LHCN-M2 (cell line): Measurements from ENCODE around the gene ARMC9. TPM values are rescaled to one million over a fixed set of nuclear protein-coding genes. Genes with fewer than 3 reads are reported as not detected.
"Not testable (repeated sequence)": the region's sequence is repeated elsewhere in the genome, so short reads cannot be mapped to it uniquely, and the experiment has no call there.

Source experiments
- DNase-seq: peaks from one replicate; pipeline ENCODE4 v3.0.0-alpha.2; 2012; ENCODE audit warnings: low read depth
- total RNA-seq: library from RNA; depleted of rRNA; stranded (reverse); fragments of >200 nt; gene quantifications from 2 replicates; pipeline ENCODE4 v1.2.3, GENCODE V29; 2014

ARMC9 gene
- total RNA-seq, 1 experiment from 2014 or later: 39.8 TPM

GRCh38 chr2:231183851-231184250, 14.6 kb upstream of the ARMC9 start:
- no peak for DNase-seq

DNA sequence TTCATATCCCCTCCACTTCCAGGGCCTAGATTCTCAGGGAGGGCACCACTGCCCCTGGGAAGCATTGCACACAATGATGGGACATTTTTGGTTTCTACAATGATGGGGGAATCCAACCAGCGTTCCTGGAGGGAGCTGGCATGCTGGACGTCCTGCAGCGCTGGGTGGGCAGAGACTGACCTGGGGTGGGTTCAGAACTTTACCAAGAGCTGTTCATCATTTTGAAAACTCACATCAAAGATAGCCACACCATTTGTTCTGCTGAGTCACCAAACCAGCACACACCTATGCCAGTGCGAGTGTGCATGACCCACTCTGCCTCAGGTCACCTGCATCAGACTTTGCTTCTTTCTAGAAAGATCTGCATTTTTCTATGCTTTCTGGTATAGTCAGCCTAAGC, 14.1 kb upstream of the ARMC9 start:
- DNase-seq: no peak

DNA sequence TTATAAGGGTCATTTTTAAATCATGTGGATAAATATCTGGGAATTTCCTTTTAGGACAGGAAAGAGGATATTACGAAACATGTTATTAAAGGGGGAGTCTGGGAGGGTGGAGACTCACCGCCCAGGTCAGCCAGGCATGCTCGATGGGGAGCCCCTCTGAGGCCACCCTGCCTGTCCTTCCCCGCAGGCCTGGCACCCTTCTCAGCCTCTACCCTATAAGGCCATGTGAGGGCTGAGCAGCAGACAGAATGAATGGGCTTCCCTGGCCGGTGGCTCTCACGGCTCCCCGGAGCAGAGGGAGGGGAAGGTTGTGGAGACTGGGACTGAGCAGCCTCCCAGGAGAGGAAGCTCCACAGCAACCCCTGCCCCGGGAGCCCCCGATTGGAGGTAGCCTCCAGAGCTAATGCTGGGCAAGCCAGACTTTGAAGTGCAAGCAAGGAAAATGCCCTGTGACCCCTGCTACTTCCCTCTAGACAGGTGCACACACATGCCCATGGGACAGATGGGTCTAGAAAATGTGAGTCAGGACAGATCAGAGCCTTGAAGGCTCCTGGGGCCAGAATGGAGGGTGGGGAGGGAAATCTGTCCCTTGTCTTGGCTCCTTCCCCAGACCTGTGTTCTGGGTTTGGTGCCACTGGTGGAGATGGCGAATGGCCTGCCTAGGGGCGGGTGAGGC, 13.2 kb upstream of the ARMC9 start:
- peak; percentile 56 for DNase-seq

DNA sequence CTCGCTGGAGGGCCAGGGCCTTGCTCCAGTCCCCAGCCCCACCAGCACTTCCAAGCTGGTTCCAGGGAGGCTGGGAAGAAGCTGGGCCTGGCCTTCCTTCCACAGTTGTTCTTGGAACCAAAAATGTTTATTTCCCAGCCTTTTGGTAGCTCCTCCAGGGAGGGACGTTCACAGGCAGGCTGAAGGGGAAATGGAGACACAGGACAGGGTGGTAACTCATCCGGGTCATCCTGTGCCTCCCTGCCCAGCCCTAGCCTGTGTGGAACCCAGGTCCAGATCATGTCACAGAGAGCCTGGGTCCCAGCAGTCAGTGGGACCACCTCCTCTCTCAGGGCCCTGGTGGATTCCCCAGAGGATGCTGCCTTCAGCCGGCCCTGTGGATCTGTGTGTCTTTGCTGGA, 12.5 kb upstream of the ARMC9 start:
- DNase-seq: no peak

- no peak for DNase-seq
Measured at GRCh38 chr2:231186325-231186724, 12.1 kb upstream of the ARMC9 start.

DNA sequence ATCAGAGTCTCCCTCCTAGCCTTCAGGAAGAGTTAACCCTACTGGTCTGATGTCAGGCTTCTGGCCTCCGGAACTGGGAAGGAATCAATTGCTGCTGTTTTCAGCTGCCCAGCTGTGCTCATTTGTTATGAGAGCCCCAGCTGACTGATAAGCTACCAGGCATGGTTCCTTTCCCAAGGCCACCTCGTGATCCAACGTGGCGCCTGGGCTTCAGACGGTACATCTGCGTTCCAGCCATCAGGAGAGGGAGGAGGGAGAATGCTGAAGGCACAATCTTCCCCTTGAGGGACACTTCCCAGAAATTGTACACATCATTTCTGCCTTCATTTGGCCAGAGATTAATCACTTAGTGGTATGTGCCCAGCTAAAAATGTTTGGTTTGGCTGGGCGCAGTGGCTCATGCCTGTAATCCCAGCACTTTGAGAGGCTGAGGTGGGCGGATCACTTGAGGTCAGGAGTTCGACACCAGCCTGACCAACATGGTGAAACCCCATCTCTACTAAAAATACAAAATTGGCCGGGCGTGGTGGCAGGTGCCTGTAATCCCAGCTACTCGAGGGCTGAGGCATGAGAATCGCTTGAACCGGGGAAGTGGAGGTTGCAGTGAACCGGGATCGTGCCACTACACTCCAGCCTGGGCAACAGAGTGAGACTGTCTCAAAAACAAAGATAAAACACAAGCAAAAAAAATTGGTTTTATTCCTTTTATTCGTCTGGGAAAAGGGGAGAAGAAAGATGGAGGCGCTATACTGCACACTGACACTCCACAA, 10.5 kb upstream of the ARMC9 start:
- DNase-seq: peak; percentile 94

- no peak for DNase-seq
Measured at GRCh38 chr2:231188506-231189170, 9.8 kb upstream of the ARMC9 start.

GRCh38 chr2:231189171-231189530, 9.3 kb upstream of the ARMC9 start:
- no peak for DNase-seq

GRCh38 chr2:231189571-231190495, 8.6 kb upstream of the ARMC9 start:
- peak; percentile 71 for DNase-seq

DNA sequence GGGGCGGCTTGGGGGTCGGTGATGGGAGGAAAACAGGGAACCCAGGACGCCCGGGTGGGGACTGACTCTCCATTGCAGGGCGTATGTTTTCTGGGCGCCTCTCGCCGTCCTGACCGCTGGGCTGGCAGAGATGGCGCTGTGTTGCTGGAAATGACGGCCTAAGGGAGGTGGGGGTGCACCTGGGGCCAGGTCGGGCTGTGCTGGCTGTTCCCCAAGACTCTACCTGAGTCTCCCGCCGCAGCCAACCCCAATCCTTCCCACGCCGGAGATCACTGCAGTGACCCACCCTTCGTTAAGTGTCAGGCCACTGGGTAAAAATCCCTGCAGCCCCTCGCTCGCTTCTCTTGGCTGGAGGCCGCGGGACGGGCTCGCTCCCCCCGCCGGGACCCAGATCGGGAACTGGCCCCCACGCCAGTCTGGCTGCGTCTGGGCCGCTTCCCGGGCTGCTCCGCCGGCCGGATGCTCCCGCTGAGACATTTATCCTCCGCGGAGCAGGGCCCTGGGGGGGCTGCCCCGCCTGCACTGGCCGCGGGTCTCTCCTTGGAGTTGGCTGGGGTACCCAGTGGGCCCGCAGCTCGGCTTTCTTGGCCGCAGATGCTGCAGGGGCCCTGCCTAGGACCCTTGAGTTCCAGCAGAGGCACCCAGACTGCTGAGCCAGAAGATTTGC, 7.8 kb upstream of the ARMC9 start:
- DNase-seq: no peak

DNA sequence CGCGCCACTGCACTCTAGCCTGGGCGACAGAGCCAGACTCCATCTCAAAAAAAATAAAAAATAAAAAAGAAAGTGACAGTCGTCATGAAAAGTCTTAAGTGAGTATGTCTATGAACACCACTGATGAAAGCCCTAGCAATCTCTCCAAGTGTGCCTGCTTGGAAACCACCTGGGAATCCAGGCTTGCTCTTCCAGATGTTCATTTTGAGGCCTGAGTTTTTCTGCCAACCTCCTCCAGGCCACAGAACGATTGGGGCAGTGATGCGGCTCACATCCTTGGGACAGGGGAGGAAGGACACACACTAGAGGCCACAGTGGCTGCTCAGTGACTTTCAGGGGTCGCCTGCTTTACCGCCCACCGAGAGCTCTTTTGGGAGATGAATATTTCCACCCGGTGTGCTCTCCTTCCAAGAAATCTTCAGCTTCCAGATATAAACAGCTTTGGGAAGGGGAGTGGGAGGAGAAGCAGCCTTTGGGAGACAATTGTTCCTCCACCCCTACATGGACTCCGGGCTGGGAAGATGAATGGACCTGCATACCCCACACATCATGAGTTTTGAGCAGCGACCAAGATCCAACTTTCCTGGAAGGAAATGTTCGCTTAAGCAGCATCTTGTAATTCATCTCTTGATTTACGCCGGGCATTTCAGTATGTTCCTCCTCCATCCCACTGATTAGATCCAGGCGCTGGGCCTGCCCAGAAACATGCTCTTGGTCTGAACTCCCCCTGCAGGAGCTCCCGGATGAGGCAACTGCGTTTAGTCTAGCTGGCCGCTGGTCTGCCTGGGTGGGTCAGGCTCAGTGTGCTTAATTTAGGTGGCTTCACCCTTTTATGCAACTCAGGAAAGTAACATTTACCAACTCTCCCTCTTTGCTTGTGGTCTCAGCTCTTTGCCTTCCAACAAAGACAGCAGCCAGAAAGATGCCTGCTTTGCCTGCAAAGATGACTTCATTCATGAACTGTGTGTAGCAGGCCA, 6.2 kb upstream of the ARMC9 start:
- peak; percentile 82 for DNase-seq

DNA sequence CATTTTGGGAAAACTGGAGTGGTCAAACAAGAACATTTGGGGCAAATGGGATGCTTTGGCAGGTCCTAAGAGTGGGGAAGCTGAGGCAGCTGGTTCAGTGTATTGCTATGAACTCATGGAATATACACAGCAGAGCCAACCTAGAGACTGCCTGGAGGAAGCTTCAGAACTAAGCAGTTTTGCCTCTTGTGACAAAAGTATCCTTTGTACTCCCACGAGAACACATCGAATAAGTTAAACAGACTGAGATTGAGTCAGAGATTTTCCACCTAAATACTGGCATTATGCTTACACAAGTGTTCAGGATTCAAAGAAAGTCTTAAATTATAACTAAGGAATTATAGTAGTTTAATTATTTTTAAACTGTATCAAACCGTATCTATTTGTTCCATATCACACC, 5.2 kb upstream of the ARMC9 start:
- DNase-seq: no peak

GRCh38 chr2:231196592-231196991, 1.8 kb upstream of the ARMC9 start:
- DNase-seq: no peak

DNA sequence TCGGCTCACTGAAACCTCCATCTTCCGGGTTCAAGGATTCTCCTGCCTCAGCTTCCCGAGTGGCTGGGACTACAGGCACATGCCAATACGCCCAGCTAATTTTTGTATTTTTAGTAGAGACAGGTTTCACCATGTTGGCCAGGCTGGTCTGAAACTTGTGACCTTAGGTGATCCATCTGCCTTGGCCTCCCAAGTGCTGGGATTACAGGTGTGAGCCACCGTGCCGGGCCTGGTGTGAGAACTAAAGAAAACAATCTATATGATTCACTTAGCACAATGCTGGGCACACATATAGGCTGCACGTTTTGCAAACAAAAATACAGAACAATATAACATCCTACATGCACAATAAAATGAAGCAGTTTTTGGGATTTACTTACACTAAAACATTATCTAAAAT, 1.2 kb upstream of the ARMC9 start:
- DNase-seq: not testable (repeated sequence)

- no peak for DNase-seq
Measured at GRCh38 chr2:231197706-231198290, 633 bp upstream of the ARMC9 start.

GRCh38 chr2:231199219-231199618, 788 bp downstream of the ARMC9 start:
- peak; percentile 50 for DNase-seq

DNA sequence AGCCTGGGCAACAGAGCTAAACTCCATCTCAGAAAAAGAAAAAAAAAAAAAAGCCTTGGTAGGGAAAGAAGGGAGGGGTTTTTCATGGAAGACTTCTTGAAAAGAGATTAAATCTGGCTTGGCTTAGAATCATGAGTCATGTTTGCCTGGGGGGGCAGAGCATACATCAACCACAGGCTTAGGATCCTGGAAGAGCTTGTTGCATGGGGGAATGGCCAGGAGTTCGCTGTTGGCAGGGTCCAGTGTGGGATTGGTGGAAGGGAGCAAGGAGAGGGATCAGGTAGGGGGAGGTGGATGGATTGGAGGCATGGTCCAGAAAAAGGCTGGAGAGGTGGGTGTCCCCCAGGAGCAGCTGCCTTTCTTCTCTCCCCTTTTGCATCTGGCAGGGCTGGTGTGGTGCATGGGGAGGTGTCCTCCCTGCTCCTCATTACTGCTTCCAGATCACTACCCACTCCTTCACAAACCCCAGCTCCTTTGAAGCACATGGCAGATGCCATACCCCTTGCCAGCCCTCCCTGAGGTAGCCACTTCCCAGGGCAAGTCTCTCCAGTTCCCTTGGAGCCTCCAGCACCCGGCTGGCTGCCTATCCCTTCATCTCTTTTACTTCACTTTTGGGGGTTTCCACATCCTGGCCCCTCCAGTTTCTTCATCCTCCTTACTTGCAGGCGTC, 2.5 kb downstream of the ARMC9 start:
- peak; percentile 31 for DNase-seq

DNA sequence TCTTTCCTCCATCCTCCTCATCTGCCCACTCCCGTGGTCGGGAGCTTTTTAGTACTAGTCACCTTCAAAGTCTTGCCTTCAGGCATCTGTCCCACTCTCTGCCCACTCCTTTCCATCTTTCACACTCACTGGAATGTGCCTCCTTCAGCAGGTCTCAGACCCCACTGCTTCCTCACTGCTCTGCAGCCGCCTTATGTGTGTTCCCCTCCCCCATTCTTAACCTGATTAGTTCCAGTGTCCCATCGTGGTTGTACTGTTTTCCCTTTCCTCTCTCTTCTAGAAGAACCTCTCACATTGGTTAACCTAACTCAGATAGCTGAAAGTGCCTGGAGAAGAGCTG, 3.0 kb downstream of the ARMC9 start:
- DNase-seq: no peak

DNA sequence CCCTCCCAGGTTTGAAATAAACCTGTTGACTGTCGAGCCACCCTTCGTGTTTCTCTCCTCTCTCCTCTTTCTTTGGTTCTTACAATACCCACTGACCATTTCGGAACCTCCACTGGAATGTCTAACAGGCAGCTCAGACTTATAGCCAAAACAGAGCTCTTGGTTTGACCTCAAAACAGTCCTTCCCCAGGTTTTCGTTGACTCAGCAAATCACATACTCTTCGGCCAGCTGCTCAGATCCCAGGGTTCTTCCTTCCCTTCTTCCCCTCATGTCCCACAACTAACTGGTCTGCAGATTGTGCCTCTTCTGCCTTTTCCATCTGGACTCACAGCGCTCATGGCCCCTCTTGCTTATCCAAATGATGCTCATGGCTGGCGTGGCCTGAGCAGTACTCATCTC, 4.7 kb downstream of the ARMC9 start:
- DNase-seq: no peak
